Stimulated activated CD8-positive, alpha-beta memory T cell treated with anti-CD3 and anti-CD28 coated beads, Interleukin-7, amount 100 ng/mL, for 48 hours (primary cell): ENCODE data around the gene UTP18.
"Not testable (repeated sequence)": the region's sequence is repeated elsewhere in the genome, so short reads cannot be mapped to it uniquely, and the experiment has no call there.

Source experiments
- DNase-seq, 2 donors: peaks; one replicate each; pipeline ENCODE4 v3.0.0-alpha.2; 2020; ENCODE audit warnings: low read depth in 1 of 2; ENCODE audit errors: extremely low read depth in 1 of 2

UTP18 gene

DNA sequence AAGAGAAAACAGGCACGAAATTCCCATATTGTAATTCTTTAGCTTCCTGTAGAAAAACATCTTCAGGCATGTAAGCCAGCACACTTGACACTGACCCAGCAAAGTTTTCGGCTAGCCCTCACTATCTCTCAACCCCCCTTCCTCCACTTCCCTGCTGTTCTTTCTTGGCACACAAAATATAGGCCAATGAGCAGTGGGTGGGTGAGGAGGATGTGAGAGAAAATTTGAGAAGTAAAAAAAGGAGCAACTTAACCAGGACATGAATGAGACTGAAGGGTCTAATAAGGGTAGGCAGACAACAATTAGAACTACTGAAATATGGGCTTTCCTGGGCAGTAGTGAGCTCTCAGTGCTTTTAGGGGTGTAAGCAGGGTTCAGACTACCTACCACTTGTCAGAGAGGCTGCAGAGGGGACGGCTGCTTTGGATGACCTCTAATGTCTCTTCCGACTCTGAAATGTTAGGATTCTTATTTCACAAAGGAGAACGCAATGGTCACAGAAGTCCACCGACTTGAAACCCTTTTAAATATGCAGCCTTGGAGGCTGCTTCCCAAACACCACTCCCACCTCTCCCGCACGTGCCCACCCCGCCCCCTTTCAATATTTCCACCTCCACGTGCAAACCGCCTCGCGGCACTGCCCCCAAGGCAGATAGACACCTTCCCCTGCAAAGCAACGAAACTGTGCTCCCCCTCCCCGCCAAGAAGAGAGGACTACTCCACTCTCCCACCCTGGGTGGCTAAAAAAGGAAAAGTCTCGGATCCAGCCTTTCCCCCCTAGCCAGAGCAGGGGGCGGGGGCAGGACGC is 1.4 kb upstream of the UTP18 start:
- no peak for DNase-seq

GRCh38 chr17:51259564-51260236 is 646 bp upstream of the UTP18 start, which contains the start of gene MBTD1:
Gene MBTD1, minus strand, starts transcription at chr17:51260049. Its CDS starts 34,888 bp downstream, at chr17:51225161.
- peak; percentile 82 to 96 for DNase-seq

- peak in 1 of 2 donors; percentile 60 for DNase-seq
Observed at GRCh38 chr17:51261024-51261963, 948 bp downstream of the UTP18 start.

DNA sequence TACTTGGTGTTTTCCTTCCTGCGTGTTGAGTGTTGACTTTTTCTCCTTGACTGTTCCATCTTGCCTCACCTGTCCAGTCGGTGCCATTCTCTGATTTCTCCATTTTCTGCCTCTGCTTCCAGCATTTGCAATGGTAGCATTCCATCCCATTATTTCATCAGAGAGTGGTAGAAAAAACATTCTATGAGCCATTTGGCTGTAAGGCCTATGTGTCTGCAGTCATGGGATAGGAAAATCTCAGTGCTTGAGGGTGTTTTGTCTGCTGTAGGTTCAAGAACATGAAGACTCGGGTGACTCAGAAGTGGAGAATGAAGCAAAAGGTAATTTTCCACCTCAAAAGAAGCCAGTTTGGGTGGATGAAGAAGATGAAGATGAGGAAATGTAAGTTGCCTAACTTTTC is 2.7 kb downstream of the UTP18 start:
- no peak for DNase-seq

- DNase-seq, result not testable (repeated sequence)
Observed at GRCh38 chr17:51264466-51264865, 4.1 kb downstream of the UTP18 start.

DNA sequence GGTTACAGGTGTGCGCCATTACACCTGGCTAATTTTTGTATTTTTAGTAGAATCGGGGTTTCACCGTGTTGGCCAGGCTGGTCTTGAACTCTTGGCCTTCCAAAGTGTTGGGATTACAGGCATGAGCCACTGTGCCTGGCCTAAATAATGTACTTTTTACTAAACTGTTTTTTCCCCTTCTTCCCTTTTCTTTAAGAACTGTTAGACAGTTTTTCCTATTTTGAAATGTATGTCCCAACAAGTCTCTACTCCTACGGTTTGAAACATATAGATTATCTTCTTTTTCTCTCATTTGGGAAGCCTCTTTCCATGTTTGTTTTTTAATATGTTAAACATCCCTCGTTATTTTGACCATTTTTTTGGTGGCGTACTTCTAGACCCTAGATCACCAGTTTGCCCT is 9.6 kb downstream of the UTP18 start:
- no peak for DNase-seq

DNA sequence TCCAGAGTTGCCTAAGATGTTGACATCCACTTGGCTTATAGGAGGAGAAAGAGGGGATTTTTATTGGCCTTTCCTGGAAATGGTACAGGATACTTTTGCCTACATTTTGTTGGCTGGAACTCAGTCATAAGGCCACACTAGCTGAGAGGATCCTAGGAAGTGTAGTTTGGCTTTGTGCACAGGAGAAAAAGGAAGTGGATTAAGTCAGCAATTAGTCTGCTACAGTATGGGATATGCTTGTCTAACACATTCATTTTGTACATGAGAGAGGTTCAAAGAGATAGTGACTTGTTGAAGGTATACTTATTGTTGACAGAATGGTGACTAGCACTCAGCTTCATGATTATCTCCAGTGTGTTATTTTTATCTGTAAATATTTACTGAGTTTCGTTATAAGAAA is 10.3 kb downstream of the UTP18 start:
- no peak for DNase-seq

DNA sequence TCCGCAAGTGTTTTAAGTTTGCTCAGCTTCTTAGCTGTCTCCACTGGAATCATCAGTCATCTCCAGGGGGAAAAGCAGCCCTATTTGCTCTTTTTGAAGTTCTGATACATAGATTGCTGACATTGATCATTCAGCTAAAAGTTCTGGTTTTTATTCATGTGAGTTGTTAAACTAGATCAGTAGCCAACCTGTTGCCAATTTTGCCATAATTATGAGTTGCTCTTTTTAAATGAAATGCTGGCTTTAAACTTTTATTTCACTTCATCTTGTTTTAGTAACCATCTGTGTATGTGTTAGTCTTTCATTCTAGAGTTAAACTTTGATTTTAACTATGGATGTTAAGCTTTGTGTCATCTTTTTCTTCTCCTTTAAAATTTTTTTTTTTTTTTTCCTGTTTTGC is 12.5 kb downstream of the UTP18 start:
- DNase-seq, result no peak

DNA sequence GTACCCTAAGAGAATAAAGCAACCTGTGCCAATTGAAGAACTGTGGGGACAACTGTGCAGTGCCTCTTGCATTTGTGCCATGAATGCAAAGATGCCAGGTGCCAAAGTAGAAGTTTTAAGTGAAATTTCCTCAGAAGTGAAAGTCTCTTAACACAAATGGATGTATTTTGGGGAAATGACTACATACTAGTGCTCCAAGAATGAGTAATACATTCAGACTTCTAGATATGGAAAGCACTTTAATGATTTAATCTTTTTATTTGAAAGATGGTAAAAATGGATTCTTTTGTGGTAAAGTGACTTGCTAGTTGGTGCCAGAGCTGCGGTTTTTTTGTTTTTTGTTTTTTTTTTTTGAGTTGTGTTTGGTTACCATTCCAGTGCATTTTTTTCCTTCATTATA is 15.0 kb downstream of the UTP18 start:
- DNase-seq, result no peak

DNA sequence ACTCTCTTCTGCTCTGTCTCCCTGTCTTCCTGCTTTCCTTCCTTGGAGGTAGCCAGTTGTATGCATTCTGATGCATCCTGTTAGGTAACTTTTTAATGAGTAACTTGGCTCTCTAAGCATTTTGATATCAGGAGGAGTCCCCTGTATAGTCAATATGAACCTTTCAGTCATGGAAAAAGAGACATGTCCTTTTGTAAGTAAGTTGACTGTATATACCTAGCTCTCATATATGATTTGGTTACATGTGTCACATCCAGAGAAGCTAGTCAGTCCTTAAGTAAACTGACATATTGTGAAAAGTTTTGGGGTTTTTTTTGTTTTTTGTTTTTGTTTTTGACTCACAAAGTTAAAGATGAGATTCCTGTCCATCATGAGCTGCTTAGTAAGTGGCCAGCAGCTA is 18.8 kb downstream of the UTP18 start:
- DNase-seq, result no peak

- DNase-seq, result no peak
Observed at GRCh38 chr17:51287412-51287811, 27.1 kb downstream of the UTP18 start.

- no peak for DNase-seq
Observed at GRCh38 chr17:51289696-51290111, 29.4 kb downstream of the UTP18 start.

DNA sequence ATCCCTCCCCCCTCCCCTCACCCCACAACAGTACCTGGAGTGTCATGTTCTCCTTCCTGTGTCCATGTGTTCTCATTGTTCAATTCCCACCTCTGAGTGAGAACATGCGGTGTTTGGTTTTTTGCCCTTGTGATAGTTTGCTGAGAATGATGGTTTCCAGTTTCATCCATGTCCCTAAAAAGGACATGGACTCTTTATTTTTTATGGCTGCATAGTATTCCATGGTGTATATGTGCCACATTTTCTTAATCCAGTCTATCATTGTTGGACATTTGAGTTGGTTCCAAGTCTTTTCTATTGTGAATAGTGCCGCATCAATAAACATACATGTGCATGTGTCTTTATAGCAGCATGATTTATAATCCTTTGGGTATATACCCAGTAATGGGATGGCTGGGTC is 34.0 kb downstream of the UTP18 start:
- not testable (repeated sequence) for DNase-seq

GRCh38 chr17:51298508-51299371 is 38.4 kb downstream of the UTP18 start:
- DNase-seq, result no peak

- no peak for DNase-seq
Observed at GRCh38 chr17:51299859-51300258, 39.5 kb downstream of the UTP18 start.

DNA sequence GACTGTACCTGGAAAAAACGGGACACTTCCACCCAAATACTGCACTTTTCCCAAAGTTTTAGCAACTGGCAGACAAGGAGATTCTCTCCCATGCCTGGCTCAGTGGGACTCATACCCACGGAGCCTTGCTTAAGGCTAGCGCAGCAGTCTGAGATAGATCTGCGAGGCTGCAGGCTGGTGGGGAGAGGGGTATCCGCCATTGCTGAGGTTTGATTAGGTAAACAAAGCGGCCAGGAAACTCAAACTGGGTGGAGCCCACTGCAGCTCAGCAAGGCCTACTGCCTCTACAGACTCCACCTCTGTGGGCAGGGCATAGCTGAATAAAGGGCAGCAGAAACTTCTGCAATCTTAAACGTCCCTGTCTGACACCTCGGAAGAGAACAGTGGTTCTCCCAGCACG is 44.8 kb downstream of the UTP18 start:
- DNase-seq, result no peak

DNA sequence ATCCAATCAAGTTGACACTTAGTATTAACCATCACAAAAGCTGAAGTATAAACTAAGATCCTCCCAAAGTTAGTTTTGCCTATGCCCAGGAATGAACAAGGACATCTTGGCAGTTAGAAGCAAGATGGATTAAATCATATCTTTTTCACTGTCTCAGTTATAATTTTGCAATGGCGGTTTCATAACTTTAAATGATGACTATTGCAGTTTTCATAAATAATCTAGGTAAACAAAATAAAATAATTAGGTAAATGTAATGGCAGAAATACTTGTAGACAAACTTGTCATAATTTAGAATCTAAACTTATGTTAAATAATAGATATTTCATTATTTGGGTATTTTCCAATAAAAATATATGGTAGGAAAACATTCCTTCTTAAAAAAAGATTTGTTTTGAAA is 51.7 kb downstream of the UTP18 start:
- not testable (repeated sequence) for DNase-seq

- DNase-seq, result no peak
Observed at GRCh38 chr17:51319186-51319585, 58.8 kb downstream of the UTP18 start.

DNA sequence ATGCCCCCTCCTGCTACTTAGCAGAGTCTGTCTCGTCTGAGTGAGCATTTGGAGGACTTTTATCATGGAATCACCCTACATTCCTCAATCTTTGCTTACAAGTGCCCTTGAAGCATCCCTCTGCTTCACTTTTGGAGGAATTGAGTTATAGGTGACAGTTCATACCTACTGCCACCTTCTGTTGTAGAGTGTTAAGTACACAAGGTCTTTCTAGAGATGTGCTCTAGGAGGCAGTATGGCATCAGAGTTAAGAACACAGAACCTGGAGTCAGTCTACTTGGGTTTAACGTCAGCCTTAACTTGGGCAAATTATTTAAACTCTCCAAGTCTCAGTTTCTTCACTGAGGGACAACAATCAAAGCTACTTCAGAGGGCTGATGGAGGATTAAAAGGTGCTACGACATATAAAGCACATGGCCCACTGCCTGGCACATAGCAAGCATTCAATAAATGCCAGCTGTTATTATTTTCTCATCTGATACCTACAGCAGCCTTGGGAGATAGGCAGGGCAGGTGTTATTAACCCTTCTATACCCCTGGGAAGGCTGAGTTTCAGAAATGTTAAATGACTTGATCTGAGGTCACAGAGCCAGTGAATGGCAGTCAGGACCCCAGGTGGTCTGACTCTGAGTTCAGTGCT is 62.2 kb downstream of the UTP18 start:
- no peak for DNase-seq

GRCh38 chr17:51325471-51325870 is 65.1 kb downstream of the UTP18 start:
- no peak for DNase-seq
